SK-N-SH (cell line): ENCODE results near the gene TSSK3. TPM values are rescaled to one million over a fixed set of nuclear protein-coding genes. Genes with fewer than 3 reads are reported as not detected.

ENCODE experiments used
- CTCF ChIA-PET: fragments of 300-600, 350-600 bp; formaldehyde crosslinking; extraction: SDS; loops from one replicate; lab custom pipeline; 2021; lab: Yijun Ruan, JAX
- POLR2A ChIA-PET: fragments of 350-600 bp; sonication (Branson Sonifier 250); formaldehyde crosslinking; extraction: SDS; loops from one replicate; lab custom pipeline; 2020; ENCODE audit warnings: antibody characterized with exemption, inconsistent platforms; lab: Yijun Ruan, JAX
- DNase-seq: peaks from one replicate; pipeline ENCODE4 v3.0.0; 2012
- H2AFZ ChIP-seq: fragments of 200-600 bp; sonication (generic); 2 replicates; pipeline ENCODE4 v1.8.1; 2016; ENCODE audit warnings: antibody characterized with exemption, mild to moderate bottlenecking, low read depth
- H3F3A ChIP-seq: fragments of 200-600 bp; sonication (generic); replicated peaks from 2 replicates; pipeline ENCODE3; 2016; ENCODE audit warnings: antibody characterized with exemption, mild to moderate bottlenecking; ENCODE audit not compliant: insufficient read depth
- H3K27ac ChIP-seq, 2 experiments: fragments of 200-500 bp in 1 of 2; fragments of 200-600 bp in 1 of 2; sonication (Bioruptor generic) in 1 of 2; sonication (generic), shearing (Covaris generic) in 1 of 2; 2 replicates each; pipeline versions ENCODE4 v1.5.1 to v1.6.1; 2014 to 2016; ENCODE audit warnings: low read depth in 2 of 2, inconsistent platforms in 1 of 2, low read length in 1 of 2, mild to moderate bottlenecking in 1 of 2, mixed read lengths in 1 of 2
- H3K27me3 ChIP-seq: fragments of 200-600 bp; sonication (generic), shearing (Covaris generic); 2 replicates; pipeline ENCODE4 v1.6.1; 2016; ENCODE audit warnings: mixed run types; ENCODE audit not compliant: insufficient read depth
- H3K36me3 ChIP-seq, 2 experiments: fragments of 200-500 bp in 1 of 2; fragments of 200-600 bp in 1 of 2; sonication (Bioruptor generic) in 1 of 2; sonication (generic) in 1 of 2; replicated peaks in 1 of 2; 2 replicates each; pipeline versions ENCODE3 to v1.5.1; 2014 to 2016; ENCODE audit warnings: low read length in 1 of 2, mild to moderate bottlenecking in 1 of 2; ENCODE audit not compliant: insufficient read depth in 2 of 2, control insufficient read depth in 1 of 2
- H3K4me1 ChIP-seq, 2 experiments: fragments of 200-500 bp in 1 of 2; fragments of 200-600 bp in 1 of 2; sonication (Bioruptor generic) in 1 of 2; sonication (generic), shearing (Covaris generic) in 1 of 2; 2 replicates each; pipeline versions ENCODE4 v1.5.1 to v1.6.1; 2014 to 2016; ENCODE audit warnings: low read depth in 1 of 2, low read length in 1 of 2, mixed run types in 1 of 2; ENCODE audit not compliant: insufficient read depth in 2 of 2, control insufficient read depth in 1 of 2
- H3K4me2 ChIP-seq: fragments of 200-600 bp; sonication (generic), shearing (Covaris generic); 2 replicates; pipeline ENCODE4 v1.6.1; 2017; ENCODE audit warnings: mixed run types
- H3K4me3 ChIP-seq, 2 experiments: fragments of 200-500 bp in 1 of 2; fragments of 200-600 bp in 1 of 2; sonication (Bioruptor generic) in 1 of 2; sonication (generic), shearing (Covaris generic) in 1 of 2; 2 replicates each; pipeline versions ENCODE4 v1.5.1 to v1.8.1; 2014 to 2016; ENCODE audit warnings: low read depth in 2 of 2, inconsistent platforms in 1 of 2, low read length in 1 of 2, mild to moderate bottlenecking in 1 of 2, mixed read lengths in 1 of 2, moderate library complexity in 1 of 2
- H3K79me2 ChIP-seq: fragments of 200-600 bp; sonication (generic); 2 replicates; pipeline ENCODE4 v1.8.1; 2017; ENCODE audit warnings: mild to moderate bottlenecking; ENCODE audit not compliant: insufficient read depth
- H3K9ac ChIP-seq: fragments of 200-600 bp; sonication (generic); 2 replicates; pipeline ENCODE4 v1.6.1; 2017; ENCODE audit warnings: mixed run types
- H3K9me2 ChIP-seq: fragments of 200-600 bp; sonication (generic); 2 replicates; pipeline ENCODE4 v1.6.1; 2017; ENCODE audit warnings: mixed run types
- H3K9me3 ChIP-seq: fragments of 200-600 bp; sonication (generic); 2 replicates; pipeline ENCODE4 v1.6.1; 2017; ENCODE audit warnings: mixed run types, mild to moderate bottlenecking, moderate library complexity
- H4K20me1 ChIP-seq: fragments of 200-600 bp; sonication (generic); 2 replicates; pipeline ENCODE4 v1.6.1; 2017; ENCODE audit warnings: mild to moderate bottlenecking, mixed run types; ENCODE audit not compliant: insufficient read depth
- FOXJ3 ChIP-seq: sonication (generic); formaldehyde crosslinking; IDR thresholded peaks from 2 replicates; pipeline ENCODE4 v1.5.1; 2020; ENCODE audit warnings: mild to moderate bottlenecking, missing genetic modification reagents
- GATA2 ChIP-seq: sonication (generic); formaldehyde crosslinking; IDR thresholded peaks from 2 replicates; pipeline ENCODE4 v1.5.0; 2020; ENCODE audit warnings: mild to moderate bottlenecking, missing genetic modification reagents
- JUND ChIP-seq: IDR thresholded peaks from 2 replicates; pipeline ENCODE4 v1.4.0; 2012
- MXI1 ChIP-seq: IDR thresholded peaks from 2 replicates; pipeline ENCODE4 v1.6.1; 2012; ENCODE audit warnings: mild to moderate bottlenecking, low read depth, low read length, improper control_type of control experiment
- NFIC ChIP-seq: IDR thresholded peaks from 2 replicates; pipeline ENCODE4 v1.4.0; 2012; ENCODE audit warnings: borderline replicate concordance
- SIN3A ChIP-seq: IDR thresholded peaks from 2 replicates; pipeline ENCODE4 v1.6.1; 2012; ENCODE audit warnings: low read depth, mild to moderate bottlenecking, low read length, moderate library complexity, borderline replicate concordance
- SMC3 ChIP-seq: IDR thresholded peaks from 2 replicates; pipeline ENCODE4 v1.6.1; 2012; ENCODE audit warnings: low read depth, low read length, improper control_type of control experiment
- TAF1 ChIP-seq: IDR thresholded peaks from 2 replicates; pipeline ENCODE4 v1.6.1; 2012; ENCODE audit warnings: low read depth, mild to moderate bottlenecking, low read length, moderate library complexity, borderline replicate concordance
- YY1 ChIP-seq: IDR thresholded peaks from 2 replicates; pipeline ENCODE4 v1.4.0; 2012; ENCODE audit warnings: low read depth, mild to moderate bottlenecking
- WGBS: methylation state at CpG from one replicate; pipeline ENCODE4 v1.1.6; 2017; ENCODE audit warnings: low lambda C conversion rate; 5-methylcytosine and 5-hydroxymethylcytosine counted together
- polyA plus RNA-seq, 3 experiments: library from polyadenylated mRNA; depleted of rRNA; stranded (reverse); fragments of >200 nt; gene quantifications; 2 replicates each; pipeline ENCODE4 v1.2.3, GENCODE V29; 2012
- TF ChIP-seq, protein P1 (sequence below): fragments of 150-350 bp; IDR thresholded peaks from 2 replicates; pipeline ENCODE4 v1.6.1; 2016; ENCODE audit warnings: mild to moderate bottlenecking, low read depth, low read length
- TF ChIP-seq, protein P2 (sequence below): IDR thresholded peaks from 2 replicates; pipeline ENCODE4 v1.4.0; 2012; ENCODE audit warnings: low read depth
- TF ChIP-seq, protein P3 (sequence below): fragments of 150-350 bp; IDR thresholded peaks from 2 replicates; pipeline ENCODE4 v1.6.1; 2017; ENCODE audit warnings: antibody characterized with exemption, low read length, low read depth, borderline replicate concordance
- TF ChIP-seq, protein P4 (sequence below): IDR thresholded peaks from 2 replicates; pipeline ENCODE4; 2012
- TF ChIP-seq, protein P5 (sequence below): IDR thresholded peaks from 2 replicates; pipeline ENCODE4 v1.4.0; 2012; ENCODE audit warnings: low read depth, borderline replicate concordance

The TSSK3 gene
- polyA plus RNA-seq, 1 of the 3 experiments (the other 2 are of a cell fraction), result 0.28 TPM

DNA sequence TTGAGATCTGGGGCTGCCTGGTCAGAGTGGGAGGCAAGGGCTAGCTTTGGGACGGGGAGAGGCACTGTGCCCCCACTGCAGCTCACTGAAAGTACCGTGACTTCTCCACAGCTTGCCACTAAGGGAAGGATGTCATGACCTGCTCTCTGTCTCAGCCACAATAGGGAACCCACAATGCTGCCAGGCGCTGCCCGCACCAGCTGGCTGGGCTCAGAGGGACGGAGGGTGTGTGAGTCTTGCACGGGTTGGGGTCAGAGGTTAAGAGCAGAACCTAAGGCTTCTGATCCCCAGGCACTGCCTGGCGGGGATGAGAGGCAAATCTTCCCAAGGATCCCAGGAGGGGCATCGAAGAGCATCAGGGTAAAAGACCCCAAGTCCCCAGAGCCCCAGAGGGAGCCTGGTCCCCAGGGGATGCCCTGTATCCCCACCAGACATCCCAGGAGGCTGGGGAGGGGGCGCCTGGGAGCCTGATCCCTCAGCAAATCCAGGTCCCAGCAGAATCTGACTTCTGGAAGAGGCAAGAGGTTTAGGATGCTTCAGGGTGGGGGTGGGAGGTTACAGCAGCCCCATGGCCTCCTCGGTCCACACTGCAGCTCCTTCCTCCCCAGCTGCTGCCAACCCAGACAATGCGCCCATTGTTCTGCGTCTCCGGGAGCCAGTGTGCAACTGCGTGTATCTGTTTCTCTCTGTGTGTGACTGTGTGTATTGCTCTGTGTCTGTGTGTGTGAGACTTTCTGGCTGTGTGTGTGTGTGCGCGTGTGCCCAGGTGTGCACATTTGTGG is 24.3 kb upstream of the TSSK3 start (continued):
- TF ChIP-seq, protein P1, sequence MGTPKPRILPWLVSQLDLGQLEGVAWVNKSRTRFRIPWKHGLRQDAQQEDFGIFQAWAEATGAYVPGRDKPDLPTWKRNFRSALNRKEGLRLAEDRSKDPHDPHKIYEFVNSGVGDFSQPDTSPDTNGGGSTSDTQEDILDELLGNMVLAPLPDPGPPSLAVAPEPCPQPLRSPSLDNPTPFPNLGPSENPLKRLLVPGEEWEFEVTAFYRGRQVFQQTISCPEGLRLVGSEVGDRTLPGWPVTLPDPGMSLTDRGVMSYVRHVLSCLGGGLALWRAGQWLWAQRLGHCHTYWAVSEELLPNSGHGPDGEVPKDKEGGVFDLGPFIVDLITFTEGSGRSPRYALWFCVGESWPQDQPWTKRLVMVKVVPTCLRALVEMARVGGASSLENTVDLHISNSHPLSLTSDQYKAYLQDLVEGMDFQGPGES, result no peak
- TF ChIP-seq GATA2 (CRISPR knock-in tag) (no peak), NFIC (no peak), JUND (no peak), TAF1 (no peak), YY1 (no peak)
- TF ChIP-seq, all 33 proteins: peak for 0

DNA sequence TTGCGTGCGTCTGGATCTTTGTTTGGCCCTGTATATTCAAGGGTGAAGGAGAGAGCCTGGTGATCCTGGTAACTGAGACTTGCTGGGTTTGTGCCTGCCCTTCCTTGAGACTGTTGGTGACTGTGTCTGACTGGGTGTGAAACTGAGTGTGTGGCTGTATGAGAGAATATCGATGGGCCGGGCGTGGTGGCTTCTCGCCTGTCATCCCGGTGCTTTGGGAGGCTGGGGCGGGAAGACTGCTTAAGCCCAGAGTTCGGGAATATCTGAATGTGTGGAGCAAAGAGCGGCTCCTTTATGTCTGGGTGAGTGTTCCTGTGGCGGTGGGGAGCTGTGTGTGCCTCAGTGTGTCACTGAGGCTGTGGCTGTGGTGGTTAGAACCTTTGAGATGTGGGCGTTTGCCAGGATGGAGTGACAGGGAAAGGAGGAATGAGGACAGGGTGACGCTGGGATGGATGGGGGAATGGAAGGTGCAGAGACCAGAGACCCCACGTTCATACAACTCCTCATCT is 23.6 kb upstream of the TSSK3 start:
- Histone ChIP-seq H3K4me3 (no peak overlapping the region), H3K4me1 (peaks cover 8 to 17% of the 10 kb centered on the region in 2 experiments; a peak in 3 of 4 replicates), H4K20me1 (peaks cover 13% of the 10 kb centered on the region), H2AFZ (no peak overlapping the region), H3K9me3 (no peaks in the 10 kb centered on the region), H3F3A (peaks cover 6% of the 10 kb centered on the region), H3K9ac (no peak overlapping the region), H3K4me2 (no peak overlapping the region), H3K27ac (no peak overlapping the region), H3K27me3 (no peaks in the 10 kb centered on the region), H3K36me3 (peaks cover 7% of the 10 kb centered on the region in 2 experiments), H3K79me2 (peaks cover 22% of the 10 kb centered on the region), H3K9me2 (no peaks in the 10 kb centered on the region)
- CTCF ChIA-PET, result no interaction called here
- POLR2A ChIA-PET, result no interaction called here
- WGBS, result 93% methylated on average over 14 of the region's 14 CpGs
- TF ChIP-seq SIN3A (no peak), SMC3 (no peak), NFIC (no peak), FOXJ3 (CRISPR knock-in tag) (no peak), MXI1 (no peak)
- TF ChIP-seq, protein P2, sequence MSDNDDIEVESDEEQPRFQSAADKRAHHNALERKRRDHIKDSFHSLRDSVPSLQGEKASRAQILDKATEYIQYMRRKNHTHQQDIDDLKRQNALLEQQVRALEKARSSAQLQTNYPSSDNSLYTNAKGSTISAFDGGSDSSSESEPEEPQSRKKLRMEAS, result no peak
- TF ChIP-seq, protein P3, sequence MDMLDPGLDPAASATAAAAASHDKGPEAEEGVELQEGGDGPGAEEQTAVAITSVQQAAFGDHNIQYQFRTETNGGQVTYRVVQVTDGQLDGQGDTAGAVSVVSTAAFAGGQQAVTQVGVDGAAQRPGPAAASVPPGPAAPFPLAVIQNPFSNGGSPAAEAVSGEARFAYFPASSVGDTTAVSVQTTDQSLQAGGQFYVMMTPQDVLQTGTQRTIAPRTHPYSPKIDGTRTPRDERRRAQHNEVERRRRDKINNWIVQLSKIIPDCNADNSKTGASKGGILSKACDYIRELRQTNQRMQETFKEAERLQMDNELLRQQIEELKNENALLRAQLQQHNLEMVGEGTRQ, result no peak
- TF ChIP-seq, protein P1, result no peak
- TF ChIP-seq, protein P4, sequence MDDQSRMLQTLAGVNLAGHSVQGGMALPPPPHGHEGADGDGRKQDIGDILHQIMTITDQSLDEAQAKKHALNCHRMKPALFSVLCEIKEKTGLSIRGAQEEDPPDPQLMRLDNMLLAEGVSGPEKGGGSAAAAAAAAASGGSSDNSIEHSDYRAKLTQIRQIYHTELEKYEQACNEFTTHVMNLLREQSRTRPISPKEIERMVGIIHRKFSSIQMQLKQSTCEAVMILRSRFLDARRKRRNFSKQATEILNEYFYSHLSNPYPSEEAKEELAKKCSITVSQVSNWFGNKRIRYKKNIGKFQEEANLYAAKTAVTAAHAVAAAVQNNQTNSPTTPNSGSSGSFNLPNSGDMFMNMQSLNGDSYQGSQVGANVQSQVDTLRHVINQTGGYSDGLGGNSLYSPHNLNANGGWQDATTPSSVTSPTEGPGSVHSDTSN, result no peak
- TF ChIP-seq, protein P5, sequence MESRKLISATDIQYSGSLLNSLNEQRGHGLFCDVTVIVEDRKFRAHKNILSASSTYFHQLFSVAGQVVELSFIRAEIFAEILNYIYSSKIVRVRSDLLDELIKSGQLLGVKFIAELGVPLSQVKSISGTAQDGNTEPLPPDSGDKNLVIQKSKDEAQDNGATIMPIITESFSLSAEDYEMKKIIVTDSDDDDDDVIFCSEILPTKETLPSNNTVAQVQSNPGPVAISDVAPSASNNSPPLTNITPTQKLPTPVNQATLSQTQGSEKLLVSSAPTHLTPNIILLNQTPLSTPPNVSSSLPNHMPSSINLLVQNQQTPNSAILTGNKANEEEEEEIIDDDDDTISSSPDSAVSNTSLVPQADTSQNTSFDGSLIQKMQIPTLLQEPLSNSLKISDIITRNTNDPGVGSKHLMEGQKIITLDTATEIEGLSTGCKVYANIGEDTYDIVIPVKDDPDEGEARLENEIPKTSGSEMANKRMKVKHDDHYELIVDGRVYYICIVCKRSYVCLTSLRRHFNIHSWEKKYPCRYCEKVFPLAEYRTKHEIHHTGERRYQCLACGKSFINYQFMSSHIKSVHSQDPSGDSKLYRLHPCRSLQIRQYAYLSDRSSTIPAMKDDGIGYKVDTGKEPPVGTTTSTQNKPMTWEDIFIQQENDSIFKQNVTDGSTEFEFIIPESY, result no peak
- DNase-seq, result no peak
